Ascending aorta (tissue), 2 donors: ENCODE measurements around the gene ANKMY1. TPM values are rescaled to one million over a fixed set of nuclear protein-coding genes. Genes with fewer than 3 reads are reported as not detected.

Experiments used
- DNase-seq, 2 donors: peaks; one replicate each; pipeline ENCODE4 v3.0.0-alpha.2; 2019; ENCODE audit warnings: low spot score in 2 of 2
- H3K27ac ChIP-seq, 2 donors: fragments of 200-600 bp; sonication (generic); one replicate each; pipeline ENCODE4 v1.5.1; 2016 to 2017; ENCODE audit warnings: mild to moderate bottlenecking in 1 of 2
- H3K27me3 ChIP-seq: fragments of 200-600 bp; sonication (generic); one replicate; pipeline ENCODE4 v1.5.1; 2017
- H3K36me3 ChIP-seq, 2 donors: fragments of 200-600 bp; sonication (generic); one replicate each; pipeline ENCODE4 v1.5.1; 2016
- H3K4me1 ChIP-seq, 2 donors: fragments of 200-600 bp; sonication (generic); one replicate each; pipeline ENCODE4 v1.5.1; 2016 to 2017; ENCODE audit warnings: mild to moderate bottlenecking in 1 of 2
- H3K4me3 ChIP-seq, 2 donors: fragments of 200-600 bp; sonication (generic); one replicate each; pipeline ENCODE4 v1.5.1; 2016 to 2017; ENCODE audit warnings: mild to moderate bottlenecking in 1 of 2
- H3K9me3 ChIP-seq, 2 donors: fragments of 200-600 bp; sonication (generic); one replicate each; pipeline ENCODE4 v1.5.1; 2016
- CTCF ChIP-seq, 3 experiments: fragments of 200-600 bp in 2 of 3; fragments of 450-650 bp in 1 of 3; sonication (generic) in 2 of 3; IDR thresholded peaks; one replicate each; pipeline ENCODE4 v1.5.1; 2016 to 2019; ENCODE audit warnings: antibody characterized with exemption in 3 of 3, mild to moderate bottlenecking in 1 of 3, moderate library complexity in 1 of 3
- intact Hi-C: fragments of 100-400 bp; cut with DNase I; formaldehyde crosslinking; loops from one replicate; pipeline ENCODE4 v1.15.1; 2023
- total RNA-seq: library from RNA; depleted of rRNA; stranded (reverse); fragments of >200 nt; gene quantifications from one replicate; pipeline ENCODE4 v1.1.0, GENCODE V29; 2016

Gene ANKMY1
- total RNA-seq, 1 donor from 2014 or later, result 14.4 TPM

GRCh38 chr2:240441993-240442411, 115.8 kb downstream of the ANKMY1 start:
- Histone ChIP-seq H3K36me3 (peaks cover 0 to 13% of the 10 kb centered on the region in 2 donors), H3K4me3 (no peak overlapping the region), H3K27me3 (no peaks in the 10 kb centered on the region), H3K4me1 (peaks cover 7 to 12% of the 10 kb centered on the region in 2 donors), H3K9me3 (no peaks in the 10 kb centered on the region), H3K27ac (no peak overlapping the region)
- intact Hi-C loops, result no loop called here
- no peak for DNase-seq
- TF ChIP-seq CTCF (IDR thresholded peaks at IDR 0.05), result no peak

DNA sequence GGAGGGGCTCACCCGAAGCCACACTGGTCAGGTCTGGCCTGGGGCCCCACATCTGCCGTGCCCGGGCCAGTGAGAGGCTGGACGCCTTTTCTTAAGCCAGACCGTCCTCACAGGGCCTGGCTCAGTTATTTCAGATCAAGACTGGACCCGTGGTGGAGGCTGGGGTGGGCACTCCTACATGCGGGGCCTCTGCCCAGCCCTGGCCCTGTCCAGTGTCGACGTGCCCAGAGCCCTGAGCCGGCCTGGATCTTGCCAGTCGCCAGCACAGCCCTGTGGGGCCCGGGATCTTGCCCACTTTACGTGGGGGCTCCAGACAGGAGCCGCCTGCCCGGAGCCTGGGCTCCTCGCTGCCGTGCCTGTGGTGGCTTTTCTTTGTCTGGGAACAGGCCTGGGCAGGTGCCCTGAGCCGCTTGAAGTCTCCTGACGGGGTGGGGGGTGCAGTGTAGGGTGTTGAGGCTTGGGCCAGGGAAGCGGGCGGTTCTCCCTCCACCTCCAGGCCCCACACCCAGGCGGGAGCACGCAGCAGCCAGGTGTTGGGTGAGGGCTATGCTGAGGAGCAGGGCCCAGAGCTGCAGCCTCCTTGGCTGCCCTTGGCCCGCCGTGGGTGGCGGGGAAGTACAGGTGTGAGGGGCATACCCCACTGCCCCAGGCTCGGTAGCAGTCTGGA, 116.3 kb downstream of the ANKMY1 start:
- no peaks in the 10 kb centered on the region for H3K27me3 ChIP-seq
- H3K4me3 ChIP-seq, result no peak overlapping the region
- intact Hi-C loops, result no loop called here
- peaks cover 0 to 13% of the 10 kb centered on the region in 2 donors for H3K36me3 ChIP-seq
- H3K27ac ChIP-seq, result no peak overlapping the region
- DNase-seq, result no peak
- no peaks in the 10 kb centered on the region for H3K9me3 ChIP-seq
- peaks cover 12 to 16% of the 10 kb centered on the region in 2 donors for H3K4me1 ChIP-seq
- TF ChIP-seq CTCF (IDR thresholded peaks at IDR 0.05), result no peak

GRCh38 chr2:240440704-240441320, 117.0 kb downstream of the ANKMY1 start:
- Histone ChIP-seq H3K36me3 (peaks cover 0 to 9% of the 10 kb centered on the region in 2 donors), H3K27ac (no peak overlapping the region), H3K27me3 (no peaks in the 10 kb centered on the region), H3K4me1 (peaks cover 16% of the 10 kb centered on the region in 2 donors), H3K9me3 (no peaks in the 10 kb centered on the region), H3K4me3 (no peak overlapping the region)
- no peak for TF ChIP-seq CTCF (IDR thresholded peaks at IDR 0.05)
- DNase-seq, result no peak
- intact Hi-C loops, result no loop called here

DNA sequence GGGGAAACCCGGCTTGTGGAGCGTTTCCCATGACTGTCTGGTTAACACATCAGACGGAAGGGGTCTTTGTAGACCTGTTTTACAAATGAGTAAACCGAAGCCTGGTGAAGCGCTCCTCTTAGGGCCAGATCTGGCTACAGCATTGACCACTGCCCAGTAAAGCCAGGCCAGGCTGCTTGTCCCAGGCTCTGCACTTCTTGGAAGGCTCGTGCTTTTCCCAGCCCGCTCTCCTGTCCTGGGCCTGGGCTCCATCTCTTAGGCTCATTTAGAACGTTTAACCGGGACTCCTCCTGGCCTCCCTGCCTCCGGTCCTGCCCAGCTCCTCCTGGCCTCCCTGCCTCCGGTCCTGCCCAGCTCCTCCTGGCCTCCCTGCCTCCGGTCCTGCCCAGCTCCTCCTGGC, 117.5 kb downstream of the ANKMY1 start:
- H3K4me1 ChIP-seq, result peaks cover 16% of the 10 kb centered on the region in 2 donors
- H3K27ac ChIP-seq, result no peak overlapping the region
- H3K9me3 ChIP-seq, result no peaks in the 10 kb centered on the region
- no peak for TF ChIP-seq CTCF (IDR thresholded peaks at IDR 0.05)
- no peak for DNase-seq
- intact Hi-C loops, result no loop called here
- H3K27me3 ChIP-seq, result no peaks in the 10 kb centered on the region
- peaks cover 0 to 6% of the 10 kb centered on the region in 2 donors for H3K36me3 ChIP-seq
- H3K4me3 ChIP-seq, result no peak overlapping the region

- Histone ChIP-seq H3K4me3 (no peak overlapping the region), H3K27me3 (no peaks in the 10 kb centered on the region), H3K27ac (no peak overlapping the region), H3K4me1 (peaks cover 17 to 19% of the 10 kb centered on the region in 2 donors), H3K36me3 (peaks cover 0 to 1% of the 10 kb centered on the region in 2 donors), H3K9me3 (no peaks in the 10 kb centered on the region)
- intact Hi-C loops, result loop anchor here (5.0 kb wide), 3 partner anchors 123 to 1037 kb away; partner anchors contain the start of genes COPS9, DUSP28 and HDAC4
- no peak for TF ChIP-seq CTCF (IDR thresholded peaks at IDR 0.05)
- DNase-seq, result no peak
Measured at GRCh38 chr2:240439698-240440151, 118.1 kb downstream of the ANKMY1 start.
